Stimulated activated CD4-positive, alpha-beta T cell treated with anti-CD3 and anti-CD28 coated beads, Interleukin-1b, Interleukin-23, amount 100 ng/mL, for 24 hours (primary cell): ENCODE results near the gene ABCB4.

Source experiments
- DNase-seq, 4 experiments: peaks; one replicate each; pipeline ENCODE4 v3.0.0-alpha.2; 2020; ENCODE audit warnings: low read depth in 4 of 4, low spot score in 1 of 4

Gene ABCB4

GRCh38 chr7:87356448-87356847 lies 119.0 kb downstream of the ABCB4 start:
- no peak for DNase-seq

- DNase-seq, result no peak
Measured at GRCh38 chr7:87354749-87355148, 120.7 kb downstream of the ABCB4 start.
